ENCODE results near the gene KCNH1.

The KCNH1 gene

GRCh38 chr1:210705086-210705485, 428.9 kb downstream of the KCNH1 start:
- DNase-seq: no peak

DNA sequence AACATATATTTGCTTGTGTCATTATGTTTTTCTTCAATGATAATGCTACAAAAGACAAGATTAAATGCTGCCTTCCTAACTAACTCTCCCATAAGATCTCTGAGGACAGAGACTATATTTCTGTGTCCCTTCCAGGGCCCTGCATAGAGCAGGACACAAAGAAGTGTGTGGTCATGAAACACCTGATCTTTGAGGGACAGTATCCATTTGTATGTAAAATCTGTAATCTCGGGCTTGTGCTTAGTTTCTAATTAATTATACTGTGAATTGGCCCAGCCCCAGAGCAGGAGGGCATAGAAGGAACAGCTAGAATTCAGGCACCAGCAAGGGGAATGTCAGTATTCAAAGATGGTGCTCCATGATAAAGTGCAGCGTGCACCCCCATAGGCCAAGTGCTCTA, 430.4 kb downstream of the KCNH1 start:
- no peak for DNase-seq

GRCh38 chr1:210702506-210702905, 431.4 kb downstream of the KCNH1 start:
- no peak for DNase-seq

GRCh38 chr1:210700511-210700910, 433.4 kb downstream of the KCNH1 start:
- DNase-seq: no peak

DNA sequence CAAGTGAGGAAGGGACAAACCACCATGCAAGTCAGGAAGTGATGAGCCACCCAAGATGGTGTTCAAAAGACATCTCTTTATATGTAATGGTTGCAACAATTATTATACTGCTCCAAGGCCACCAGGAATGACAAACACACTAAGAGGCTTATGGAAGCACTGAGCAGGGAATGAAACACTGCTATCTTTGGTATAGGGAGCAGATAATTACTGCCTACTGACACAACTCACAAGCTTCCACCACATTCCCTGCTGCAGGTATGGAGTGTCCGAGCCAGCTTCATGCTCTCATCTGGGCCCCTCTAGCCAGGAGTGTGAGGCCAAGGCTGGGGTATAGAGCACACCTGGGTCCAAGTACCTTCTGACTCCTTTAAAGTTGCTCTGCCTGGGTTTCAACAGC, 433.9 kb downstream of the KCNH1 start:
- DNase-seq: no peak

GRCh38 chr1:210698661-210699060, 435.3 kb downstream of the KCNH1 start:
- DNase-seq: no peak

- no peak for DNase-seq
Observed at GRCh38 chr1:210697185-210697584, 436.8 kb downstream of the KCNH1 start.

- no peak for DNase-seq
Observed at GRCh38 chr1:210696709-210697108, 437.2 kb downstream of the KCNH1 start.

DNA sequence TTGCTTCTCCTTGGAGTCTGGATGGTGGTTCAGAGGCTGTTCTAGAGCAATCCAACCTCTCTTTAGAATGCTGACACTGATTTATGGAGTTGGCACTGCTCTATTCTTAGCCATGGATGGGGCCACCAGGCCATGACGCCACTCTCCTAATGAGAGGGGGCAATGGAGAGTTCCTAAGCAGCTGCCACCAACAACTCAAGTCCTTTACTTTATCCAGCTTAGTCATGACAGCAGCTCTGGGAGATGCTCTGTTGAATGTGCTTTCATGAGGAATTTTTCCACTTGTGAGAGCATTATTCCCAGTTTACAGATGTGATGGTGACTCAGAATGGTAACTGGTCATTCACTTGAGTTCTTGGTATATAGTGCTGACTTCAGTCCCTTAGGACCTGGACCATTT, 438.9 kb downstream of the KCNH1 start:
- no peak for DNase-seq

DNA sequence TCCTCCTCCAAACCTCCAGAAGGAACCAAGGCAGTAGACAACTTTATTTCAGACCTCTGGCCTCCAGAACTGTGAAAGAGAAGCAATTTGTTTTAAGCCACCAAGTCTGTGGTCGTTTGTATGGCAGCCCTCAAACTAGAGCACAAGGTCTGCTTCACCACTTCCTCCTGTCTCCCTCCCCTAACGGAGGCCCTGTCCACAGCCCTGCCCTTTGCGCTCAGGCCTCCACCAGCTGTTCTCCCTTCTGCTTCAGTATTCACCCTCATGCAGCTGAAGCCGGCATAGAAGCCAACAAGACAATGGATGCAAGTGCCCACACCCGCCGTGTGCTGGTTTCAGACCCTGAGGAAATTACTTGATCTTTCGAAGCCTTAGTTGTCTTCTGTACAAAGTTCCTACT, 441.2 kb downstream of the KCNH1 start:
- no peak for DNase-seq

- DNase-seq: no peak
Observed at GRCh38 chr1:210691039-210691610, 442.8 kb downstream of the KCNH1 start.

DNA sequence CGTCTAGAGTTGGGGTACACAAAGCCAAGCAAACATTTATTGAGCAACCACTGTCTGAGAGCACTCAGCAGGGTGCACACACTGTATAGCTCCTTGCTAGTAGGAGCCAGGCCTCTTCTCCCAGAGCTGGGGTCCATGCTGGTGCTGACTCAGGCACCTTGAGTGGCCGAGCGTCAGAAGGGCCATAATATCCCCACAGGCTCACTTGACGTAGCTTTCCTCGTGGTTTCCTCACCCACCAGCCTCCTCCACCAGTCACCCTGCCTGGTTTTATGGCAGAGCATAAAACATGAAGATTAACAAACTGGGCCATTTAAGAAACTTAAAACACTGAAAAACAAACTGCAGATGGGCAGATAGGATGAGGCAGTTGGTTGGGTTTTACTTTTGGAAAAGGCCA, 443.7 kb downstream of the KCNH1 start:
- no peak for DNase-seq

DNA sequence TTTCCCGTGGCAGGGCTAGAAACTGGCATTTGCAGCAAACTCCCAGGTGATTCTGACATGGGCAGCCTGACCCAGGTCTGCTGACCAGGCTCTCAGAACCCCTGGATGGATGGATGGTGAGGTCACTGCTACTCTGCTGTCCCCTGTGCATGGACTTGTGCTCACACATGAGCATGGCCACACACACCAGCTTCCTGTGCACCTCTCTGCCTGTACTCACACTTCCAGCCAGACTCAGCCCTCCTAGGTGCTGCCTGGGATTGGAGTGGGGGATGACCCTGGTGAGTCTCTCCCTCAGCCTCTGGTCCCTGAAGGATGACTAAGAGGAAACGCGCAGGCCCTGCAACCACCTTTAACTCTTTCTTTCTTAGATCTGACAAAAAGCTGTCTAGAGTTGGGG, 444.1 kb downstream of the KCNH1 start:
- DNase-seq: no peak

DNA sequence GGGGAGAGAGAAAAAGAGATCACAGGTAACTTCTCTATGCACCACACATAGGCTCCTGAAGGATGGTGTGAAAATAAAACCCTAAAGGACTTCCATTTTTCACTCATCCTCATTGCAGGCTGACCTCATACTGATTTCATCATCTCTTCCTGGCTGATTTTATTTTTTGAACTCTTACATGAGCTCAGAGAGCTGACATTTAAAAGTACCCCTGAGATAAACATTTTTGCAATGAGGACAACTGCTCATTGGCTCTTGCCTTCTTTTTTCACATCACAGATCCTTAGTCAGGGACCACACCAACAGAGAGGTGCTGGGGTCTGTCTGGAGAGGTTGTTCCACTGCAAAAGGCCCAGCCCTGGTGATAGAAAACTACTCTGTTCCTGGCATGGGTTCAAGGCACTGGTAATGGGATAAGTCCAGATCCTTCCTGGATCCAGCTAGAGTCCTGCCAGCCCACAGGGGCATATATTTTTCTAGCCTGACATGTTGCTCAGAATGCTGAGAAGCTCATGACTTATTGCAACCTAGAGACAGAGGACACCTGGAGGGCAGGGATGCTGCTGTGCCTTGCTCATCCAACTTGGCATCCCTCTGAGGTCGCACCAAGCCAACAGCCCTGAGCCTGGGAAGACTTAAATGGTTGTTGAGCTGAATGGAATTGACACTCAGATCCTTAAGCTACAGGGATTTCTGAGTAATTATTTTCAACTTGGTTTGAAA, 445.3 kb downstream of the KCNH1 start:
- DNase-seq: no peak

DNA sequence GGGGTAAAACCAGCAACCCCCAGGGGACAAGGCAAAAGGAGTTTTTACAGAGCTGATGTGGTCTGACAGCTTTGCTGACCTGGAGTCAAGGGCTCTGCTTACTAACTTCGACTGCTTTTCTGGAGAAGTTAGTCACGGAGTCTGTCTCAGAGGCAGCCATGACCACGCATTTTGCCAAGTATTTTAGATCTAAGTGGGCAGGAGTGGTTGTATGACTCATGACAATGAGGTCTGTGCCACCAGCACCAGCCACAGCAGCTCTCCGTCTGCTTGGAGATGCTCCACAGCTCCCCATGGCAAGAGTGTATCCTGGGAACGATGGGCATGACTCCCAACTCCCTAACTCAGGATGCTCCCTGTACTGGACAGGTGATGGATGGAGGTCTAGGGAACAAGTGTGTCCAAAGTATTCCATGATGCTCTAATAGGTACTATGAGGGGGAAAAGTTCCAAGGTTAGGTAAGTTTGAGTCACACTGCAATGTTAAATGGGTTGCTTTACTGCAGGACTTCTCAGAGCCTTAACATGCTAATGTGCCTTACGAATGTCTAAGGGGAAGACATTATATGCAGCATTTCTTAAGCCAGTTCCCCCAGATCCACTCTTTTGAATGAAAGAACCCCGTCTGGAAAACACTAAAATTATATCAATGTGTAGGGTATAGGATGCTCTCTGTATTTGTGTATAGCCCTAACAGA, 446.2 kb downstream of the KCNH1 start:
- no peak for DNase-seq

- DNase-seq: no peak
Observed at GRCh38 chr1:210686841-210687240, 447.1 kb downstream of the KCNH1 start.

DNA sequence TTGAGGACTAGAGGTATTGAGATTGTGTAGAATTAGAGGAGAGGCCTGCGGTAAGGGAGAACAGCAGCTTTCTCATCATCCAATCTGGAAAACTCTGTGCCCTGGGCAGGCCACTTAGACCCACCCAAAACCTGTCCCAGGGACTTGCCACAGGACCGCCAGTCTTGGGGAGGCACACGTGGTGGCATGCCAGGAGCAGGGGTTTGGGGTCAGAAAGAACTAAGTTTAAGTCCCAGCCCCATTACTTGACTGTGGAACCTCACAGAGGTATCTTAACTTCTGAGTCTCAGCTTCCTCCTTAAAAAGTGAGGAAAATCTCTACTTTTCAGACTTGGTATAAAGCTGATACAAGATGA, 448.7 kb downstream of the KCNH1 start:
- no peak for DNase-seq

- DNase-seq: no peak
Observed at GRCh38 chr1:210684466-210685294, 449.3 kb downstream of the KCNH1 start.

GRCh38 chr1:210683403-210684047, 450.4 kb downstream of the KCNH1 start:
- DNase-seq: no peak

DNA sequence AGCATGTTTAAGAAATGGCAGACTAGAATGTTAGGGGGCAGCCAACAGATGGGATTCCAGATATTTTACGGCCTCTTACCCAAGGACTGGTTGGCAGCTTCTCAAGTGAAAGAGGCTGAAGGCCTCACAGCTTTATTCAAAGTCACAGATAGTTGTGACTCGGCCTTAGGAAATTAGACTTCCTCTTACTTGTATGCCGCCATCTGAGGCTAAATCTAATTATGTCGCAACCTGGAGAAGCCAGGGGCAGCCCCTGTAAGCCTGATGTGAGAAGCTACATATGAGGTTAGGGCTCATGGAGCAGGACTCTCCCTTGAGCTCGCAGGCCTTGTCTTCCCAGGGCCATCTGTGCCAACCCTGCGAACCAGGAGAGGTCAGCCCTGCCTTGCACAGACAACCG, 452.8 kb downstream of the KCNH1 start:
- peak; percentile 29 for DNase-seq

- DNase-seq: no peak
Observed at GRCh38 chr1:210678306-210678705, 455.6 kb downstream of the KCNH1 start.

- DNase-seq: no peak
Observed at GRCh38 chr1:210677533-210677932, 456.4 kb downstream of the KCNH1 start.

DNA sequence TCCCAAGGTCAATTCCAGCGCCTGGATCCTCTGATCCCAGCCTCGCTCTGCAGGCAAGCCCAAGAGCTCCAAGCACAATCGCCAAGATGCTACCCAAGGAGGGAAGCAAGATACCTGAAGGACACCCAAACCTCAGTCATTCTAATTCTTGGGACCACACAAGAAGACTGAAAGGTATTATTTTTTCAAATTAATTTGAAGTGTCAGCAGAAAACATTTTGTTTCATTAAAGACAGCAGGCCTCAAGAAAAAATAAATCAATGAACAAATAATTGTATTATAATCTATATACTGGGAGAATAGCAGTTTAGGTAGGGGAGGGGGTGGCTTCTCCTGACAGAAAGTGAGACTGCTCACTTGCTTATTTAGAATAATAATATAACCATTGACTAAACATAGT, 457.4 kb downstream of the KCNH1 start:
- no peak for DNase-seq

All from activated CD8-positive, alpha-beta memory T cell treated with anti-CD3 and anti-CD28 coated beads, Interleukin-2, amount 50 U/mL, for 48 hours (primary cell).